ENCODE results near the gene ZNF280D.

The ZNF280D gene

GRCh38 chr15:56654624-56655023 is 78.7 kb downstream of the ZNF280D start:
- H3K36me3 ChIP-seq (ENCODE audit: control insufficient read depth, insufficient read depth, low read length) = no peaks in the 10 kb centered on the region
- H3K4me1 ChIP-seq = no peaks in the 10 kb centered on the region

GRCh38 chr15:56654216-56654615 is 79.1 kb downstream of the ZNF280D start:
- H3K9me3 ChIP-seq (ENCODE audit: control insufficient read depth, low read length) = no peaks in the 10 kb centered on the region
- H3K27ac ChIP-seq = no peak overlapping the region
- TF ChIP-seq CTCF (IDR thresholded peaks at IDR 0.05) = no peak

More at GRCh38 chr15:56654624-56655023, 78.7 kb downstream of the ZNF280D start:
- no peak overlapping the region for H3K4me3 ChIP-seq (ENCODE audit: low read depth, low read length)
- H2AFZ ChIP-seq = no peak overlapping the region
- no peak overlapping the region for H3K27ac ChIP-seq
- no peak overlapping the region for H3K9ac ChIP-seq
- H3K4me2 ChIP-seq (ENCODE audit: low read length) = no peak overlapping the region
- no peaks in the 10 kb centered on the region for H3K27me3 ChIP-seq (ENCODE audit: control insufficient read depth, insufficient read depth, low read length)
- no peaks in the 10 kb centered on the region for H3K79me2 ChIP-seq
- TF ChIP-seq CTCF (IDR thresholded peaks at IDR 0.05) = no peak
- no peaks in the 10 kb centered on the region for H3K9me3 ChIP-seq (ENCODE audit: control insufficient read depth, low read length)

GRCh38 chr15:56653787-56654186 is 79.5 kb downstream of the ZNF280D start:
- Histone ChIP-seq H3K36me3 (ENCODE audit: control insufficient read depth, insufficient read depth, low read length) (no peaks in the 10 kb centered on the region), H2AFZ (no peak overlapping the region), H3K9ac (no peak overlapping the region), H3K27me3 (ENCODE audit: control insufficient read depth, insufficient read depth, low read length) (no peaks in the 10 kb centered on the region), H3K4me3 (ENCODE audit: low read depth, low read length) (no peak overlapping the region), H3K4me1 (no peaks in the 10 kb centered on the region), H3K79me2 (no peaks in the 10 kb centered on the region), H3K4me2 (ENCODE audit: low read length) (no peak overlapping the region), H3K27ac (no peak overlapping the region), H3K9me3 (ENCODE audit: control insufficient read depth, low read length) (no peaks in the 10 kb centered on the region)
- TF ChIP-seq CTCF (IDR thresholded peaks at IDR 0.05) = no peak

More at GRCh38 chr15:56654216-56654615, 79.1 kb downstream of the ZNF280D start:
- H3K27me3 ChIP-seq (ENCODE audit: control insufficient read depth, insufficient read depth, low read length) = no peaks in the 10 kb centered on the region
- no peak overlapping the region for H2AFZ ChIP-seq
- H3K9ac ChIP-seq = no peak overlapping the region
- no peaks in the 10 kb centered on the region for H3K79me2 ChIP-seq
- H3K4me1 ChIP-seq = no peaks in the 10 kb centered on the region
- no peaks in the 10 kb centered on the region for H3K36me3 ChIP-seq (ENCODE audit: control insufficient read depth, insufficient read depth, low read length)
- no peak overlapping the region for H3K4me2 ChIP-seq (ENCODE audit: low read length)
- no peak overlapping the region for H3K4me3 ChIP-seq (ENCODE audit: low read depth, low read length)

- Histone ChIP-seq H3K4me2 (ENCODE audit: low read length) (no peak overlapping the region), H2AFZ (no peak overlapping the region), H3K9ac (no peak overlapping the region), H3K27me3 (ENCODE audit: control insufficient read depth, insufficient read depth, low read length) (no peaks in the 10 kb centered on the region), H3K79me2 (no peaks in the 10 kb centered on the region), H3K4me3 (ENCODE audit: low read depth, low read length) (no peak overlapping the region), H3K9me3 (ENCODE audit: control insufficient read depth, low read length) (no peaks in the 10 kb centered on the region), H3K36me3 (ENCODE audit: control insufficient read depth, insufficient read depth, low read length) (no peaks in the 10 kb centered on the region), H3K4me1 (no peaks in the 10 kb centered on the region), H3K27ac (no peak overlapping the region)
- TF ChIP-seq CTCF (IDR thresholded peaks at IDR 0.05) = no peak
Measured at GRCh38 chr15:56653107-56653506, 80.2 kb downstream of the ZNF280D start.

- Histone ChIP-seq H3K9me3 (ENCODE audit: control insufficient read depth, low read length) (no peaks in the 10 kb centered on the region), H3K4me3 (ENCODE audit: low read depth, low read length) (no peak overlapping the region), H3K79me2 (no peaks in the 10 kb centered on the region)
Measured at GRCh38 chr15:56648311-56648710, 85.0 kb downstream of the ZNF280D start.

More at GRCh38 chr15:56648311-56648710, 85.0 kb downstream of the ZNF280D start:
- no peak overlapping the region for H3K9ac ChIP-seq
- H3K27me3 ChIP-seq (ENCODE audit: control insufficient read depth, insufficient read depth, low read length) = no peaks in the 10 kb centered on the region
- H3K36me3 ChIP-seq (ENCODE audit: control insufficient read depth, insufficient read depth, low read length) = no peaks in the 10 kb centered on the region
- no peaks in the 10 kb centered on the region for H3K4me1 ChIP-seq
- no peak overlapping the region for H3K4me2 ChIP-seq (ENCODE audit: low read length)
- no peak overlapping the region for H3K27ac ChIP-seq
- no peak overlapping the region for H2AFZ ChIP-seq
- TF ChIP-seq CTCF (IDR thresholded peaks at IDR 0.05) = no peak
